GM12878 (cell line): ENCODE measurements around the gene GAD2. TPM values are rescaled to one million over a fixed set of nuclear protein-coding genes. Genes with fewer than 3 reads are reported as not detected.

Source experiments
- ATAC-seq: fragments of 200-7000 bp; cut with Tn5 transposase; 3 replicates; pipeline ENCODE4 v1.9.1; 2020; ENCODE audit warnings: mild to moderate bottlenecking, moderate library complexity
- BruUV-seq: library from RNA; stranded (reverse); fragments of 400-500 nt; replicated peaks from 2 replicates; lab custom pipeline; 2021; lab: Mats Ljungman, UMichigan
- CTCF ChIA-PET: fragments of 300-600 bp; sonication (Branson Sonifier 250); formaldehyde crosslinking; extraction: SDS; loops from one replicate; lab custom pipeline; 2021; ENCODE audit warnings: inconsistent platforms; lab: Yijun Ruan, JAX
- POLR2A ChIA-PET: fragments of 350-600 bp; formaldehyde crosslinking; extraction: SDS; loops from one replicate; lab custom pipeline; 2021; ENCODE audit warnings: inconsistent platforms; lab: Charles Lee
- RAD21 ChIA-PET: fragments of 300-600 bp; sonication (Branson Sonifier 250); formaldehyde crosslinking; loops from one replicate; lab custom pipeline; 2023; ENCODE audit warnings: antibody characterized with exemption; ENCODE audit not compliant: unreplicated experiment; lab: Charles Lee
- SMC1A ChIA-PET: fragments of 300-600 bp; sonication (Branson Sonifier 250); formaldehyde crosslinking; loops from one replicate; lab custom pipeline; 2023; ENCODE audit not compliant: unreplicated experiment, uncharacterized antibody; lab: Charles Lee
- DNase-seq: peaks from one replicate; pipeline ENCODE4 v3.0.0-alpha.2; 2011; ENCODE audit warnings: low read depth, low spot score
- FAIRE-seq: peaks from 3 replicates; lab custom pipeline; 2011; peaks lifted over from hg19 to GRCh38; lab: Jason Lieb, UNC
- H2AFZ ChIP-seq: 2 replicates; pipeline ENCODE4 v1.6.0; 2011; ENCODE audit warnings: low read depth, low read length, control low read depth; ENCODE audit not compliant: control insufficient read depth
- H3K27ac ChIP-seq: 2 replicates; pipeline ENCODE4 v1.5.1; 2011; ENCODE audit warnings: control low read depth; ENCODE audit not compliant: control insufficient read depth, insufficient read depth
- H3K27me3 ChIP-seq, 2 experiments: replicated peaks in 1 of 2; 2 replicates each; pipeline versions ENCODE4 v1.6.0 to v1.6.1; 2011; ENCODE audit warnings: low read length in 1 of 2; ENCODE audit not compliant: control insufficient read depth in 2 of 2, insufficient read depth in 2 of 2
- H3K36me3 ChIP-seq, 2 experiments: 2 replicates each; pipeline ENCODE4 v1.5.1; 2011; ENCODE audit warnings: low read length in 1 of 2; ENCODE audit not compliant: control insufficient read depth in 2 of 2, insufficient read depth in 2 of 2
- H3K4me1 ChIP-seq: 2 replicates; pipeline ENCODE4 v1.6.1; 2011; ENCODE audit warnings: mild to moderate bottlenecking, low read length, moderate library complexity, mixed read lengths; ENCODE audit not compliant: control insufficient read depth, insufficient read depth
- H3K4me2 ChIP-seq: 2 replicates; pipeline ENCODE4 v1.6.0; 2011; ENCODE audit warnings: control low read depth; ENCODE audit not compliant: control insufficient read depth, insufficient read depth
- H3K4me3 ChIP-seq: fragments of 200-600 bp; sonication (generic); 2 replicates; pipeline ENCODE4 v1.5.1; 2016
- H3K79me2 ChIP-seq: 2 replicates; pipeline ENCODE4 v1.6.0; 2011; ENCODE audit warnings: low read length; ENCODE audit not compliant: control insufficient read depth, insufficient read depth
- H3K9ac ChIP-seq: 2 replicates; pipeline ENCODE4 v1.8.0; 2011; ENCODE audit warnings: low read length, control low read depth, mixed read lengths; ENCODE audit not compliant: control insufficient read depth, insufficient read depth
- H3K9me3 ChIP-seq: replicated peaks from 3 replicates; pipeline ENCODE4 v1.5.1; 2011; ENCODE audit warnings: mild to moderate bottlenecking, low read length; ENCODE audit not compliant: control insufficient read depth, insufficient read depth
- H4K20me1 ChIP-seq: 2 replicates; pipeline ENCODE4 v1.6.0; 2011; ENCODE audit not compliant: control insufficient read depth, insufficient read depth
- BACH1 ChIP-seq: fragments of 450-650 bp; IDR thresholded peaks from 2 replicates; pipeline ENCODE4 v1.6.1; 2017; ENCODE audit warnings: mild to moderate bottlenecking, borderline replicate concordance
- CREM ChIP-seq: IDR thresholded peaks from 2 replicates; pipeline ENCODE4 v1.6.1; 2014; ENCODE audit warnings: antibody characterized with exemption, low read depth
- NR2C1 ChIP-seq: fragments of 450-650 bp; IDR thresholded peaks from 2 replicates; pipeline ENCODE4 v1.6.1; 2017; ENCODE audit warnings: antibody characterized with exemption, mild to moderate bottlenecking, moderate library complexity
- SIX5 ChIP-seq: IDR thresholded peaks from 2 replicates; pipeline ENCODE4 v1.6.1; 2011; ENCODE audit warnings: mild to moderate bottlenecking, low read depth, low read length, moderate library complexity; ENCODE audit not compliant: severe bottlenecking
- SP1 ChIP-seq: IDR thresholded peaks from one replicate; pipeline ENCODE4 v1.6.1; 2011; ENCODE audit warnings: low read depth, low read length
- SREBF2 ChIP-seq: IDR thresholded peaks from 2 replicates; pipeline ENCODE4 v1.6.1; 2012; ENCODE audit warnings: mild to moderate bottlenecking, low read length
- STAT1 ChIP-seq: fragments of 450-650 bp; conservative IDR thresholded peaks from 2 replicates; pipeline ENCODE4 v1.6.1; 2014; ENCODE audit warnings: antibody characterized with exemption, mild to moderate bottlenecking
- SUZ12 ChIP-seq: fragments of 200-600 bp; sonication (generic); IDR thresholded peaks from one replicate; pipeline ENCODE4 v1.6.1; 2018; ENCODE audit warnings: antibody characterized with exemption, mild to moderate bottlenecking; ENCODE audit not compliant: unreplicated experiment
- TCF3 ChIP-seq: IDR thresholded peaks from 2 replicates; pipeline ENCODE4 v1.6.1; 2012; ENCODE audit warnings: low read depth, mild to moderate bottlenecking, low read length, borderline replicate concordance; ENCODE audit not compliant: insufficient read depth
- TCF7 ChIP-seq: IDR thresholded peaks from 2 replicates; pipeline ENCODE4 v1.6.1; 2014; ENCODE audit warnings: antibody characterized with exemption, borderline replicate concordance
- ZNF622 ChIP-seq: fragments of 450-650 bp; IDR thresholded peaks from 2 replicates; pipeline ENCODE4 v1.6.1; 2017; ENCODE audit warnings: mild to moderate bottlenecking, inconsistent platforms
- WGBS: methylation state at CpG from one replicate; pipeline ENCODE4 v1.1.6; 2016; ENCODE audit warnings: low lambda C conversion rate; ENCODE audit not compliant: insufficient replicate concordance, insufficient coverage; ENCODE audit errors: missing lambda C conversion rate; 5-methylcytosine and 5-hydroxymethylcytosine counted together
- in situ Hi-C: fragments of 300-500 bp; cut with MboI; formaldehyde crosslinking; loops from 9 replicates; pipeline ENCODE4 v1.14.3; 2018; ENCODE audit warnings: mixed read lengths
- intact Hi-C: fragments of 100-400 bp; cut with micrococcal nuclease; formaldehyde crosslinking; loops from one replicate; pipeline ENCODE4 v1.14.2; 2022; ENCODE audit not compliant: unreplicated experiment
- polyA plus RNA-seq, 11 experiments: library from polyadenylated mRNA; depleted of rRNA in 4 of 11; unstranded in 6 of 11; stranded (reverse) in 5 of 11; fragments of >200 nt; fragmentation: Nextera tagmentation in 4 of 11; fragmentation: Illumina TruSeq in 1 of 11; extraction: Ambion mirVana in 4 of 11; extraction: Trizol in 1 of 11; gene quantifications; 1 replicate in 1 of 11; 2 replicates in 10 of 11; pipeline versions ENCODE4 v1.2.1 to v1.2.3, GENCODE V29; 2011 to 2016; ENCODE audit warnings: inconsistent platforms in 2 of 11, missing spikeins in 2 of 11, low read depth in 1 of 11
- total RNA-seq, 4 experiments: library from RNA; depleted of rRNA in 3 of 4; stranded (reverse); fragments of >200 nt in 3 of 4; fragmentation: Illumina TruSeq in 1 of 4; extraction: Trizol in 1 of 4; gene quantifications; 2 replicates each; pipeline versions ENCODE4 v1.2.1 to v1.2.3, GENCODE V29; 2013 to 2021
- TF ChIP-seq, protein P1 (sequence below): fragments of 450-650 bp; IDR thresholded peaks from 2 replicates; pipeline ENCODE4 v1.6.1; 2017; ENCODE audit warnings: low read depth, mild to moderate bottlenecking, moderate library complexity
- TF ChIP-seq, protein P2 (sequence below): fragments of 450-650 bp; IDR thresholded peaks from 2 replicates; pipeline ENCODE4 v1.6.1; 2016; ENCODE audit warnings: mild to moderate bottlenecking

The GAD2 gene
- total and polyA plus RNA-seq, 10 of the 15 experiments (the other 5 are each of a cell fraction or from before 2014, with no cell fraction given): not detected

DNA sequence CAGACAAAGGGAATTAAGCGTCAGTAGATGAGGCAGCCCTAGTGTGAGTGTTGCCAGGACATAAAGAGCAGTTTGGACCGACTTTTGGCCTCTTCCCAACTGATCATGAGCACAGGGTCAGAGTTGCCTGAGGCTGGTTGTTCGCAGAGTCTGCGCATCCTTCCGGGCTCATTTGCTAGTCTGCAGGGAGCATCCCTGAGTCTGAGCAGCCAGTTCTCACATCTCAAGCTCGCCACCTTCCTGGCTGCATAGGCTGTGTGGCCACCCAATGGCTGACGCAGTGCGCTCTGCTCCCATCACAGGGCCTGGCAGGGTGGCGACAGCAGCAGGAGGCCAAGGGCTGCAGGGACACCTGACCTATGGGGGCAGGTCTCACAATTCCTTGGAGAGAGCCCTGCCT is 5.0 kb downstream of the GAD2 start (continued):
- TF ChIP-seq CREM: no peak
- TF ChIP-seq, protein P1, sequence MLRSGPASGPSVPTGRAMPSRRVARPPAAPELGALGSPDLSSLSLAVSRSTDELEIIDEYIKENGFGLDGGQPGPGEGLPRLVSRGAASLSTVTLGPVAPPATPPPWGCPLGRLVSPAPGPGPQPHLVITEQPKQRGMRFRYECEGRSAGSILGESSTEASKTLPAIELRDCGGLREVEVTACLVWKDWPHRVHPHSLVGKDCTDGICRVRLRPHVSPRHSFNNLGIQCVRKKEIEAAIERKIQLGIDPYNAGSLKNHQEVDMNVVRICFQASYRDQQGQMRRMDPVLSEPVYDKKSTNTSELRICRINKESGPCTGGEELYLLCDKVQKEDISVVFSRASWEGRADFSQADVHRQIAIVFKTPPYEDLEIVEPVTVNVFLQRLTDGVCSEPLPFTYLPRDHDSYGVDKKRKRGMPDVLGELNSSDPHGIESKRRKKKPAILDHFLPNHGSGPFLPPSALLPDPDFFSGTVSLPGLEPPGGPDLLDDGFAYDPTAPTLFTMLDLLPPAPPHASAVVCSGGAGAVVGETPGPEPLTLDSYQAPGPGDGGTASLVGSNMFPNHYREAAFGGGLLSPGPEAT: no peak
- TF ChIP-seq SIX5: no peak
- TF ChIP-seq, protein P2, sequence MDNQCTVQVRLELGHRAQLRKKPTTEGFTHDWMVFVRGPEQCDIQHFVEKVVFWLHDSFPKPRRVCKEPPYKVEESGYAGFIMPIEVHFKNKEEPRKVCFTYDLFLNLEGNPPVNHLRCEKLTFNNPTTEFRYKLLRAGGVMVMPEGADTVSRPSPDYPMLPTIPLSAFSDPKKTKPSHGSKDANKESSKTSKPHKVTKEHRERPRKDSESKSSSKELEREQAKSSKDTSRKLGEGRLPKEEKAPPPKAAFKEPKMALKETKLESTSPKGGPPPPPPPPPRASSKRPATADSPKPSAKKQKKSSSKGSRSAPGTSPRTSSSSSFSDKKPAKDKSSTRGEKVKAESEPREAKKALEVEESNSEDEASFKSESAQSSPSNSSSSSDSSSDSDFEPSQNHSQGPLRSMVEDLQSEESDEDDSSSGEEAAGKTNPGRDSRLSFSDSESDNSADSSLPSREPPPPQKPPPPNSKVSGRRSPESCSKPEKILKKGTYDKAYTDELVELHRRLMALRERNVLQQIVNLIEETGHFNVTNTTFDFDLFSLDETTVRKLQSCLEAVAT: no peak
- TF ChIP-seq SP1: no peak
- no peak for TF ChIP-seq NR2C1
- no peak for TF ChIP-seq ZNF622
- TF ChIP-seq STAT1: no peak

DNA sequence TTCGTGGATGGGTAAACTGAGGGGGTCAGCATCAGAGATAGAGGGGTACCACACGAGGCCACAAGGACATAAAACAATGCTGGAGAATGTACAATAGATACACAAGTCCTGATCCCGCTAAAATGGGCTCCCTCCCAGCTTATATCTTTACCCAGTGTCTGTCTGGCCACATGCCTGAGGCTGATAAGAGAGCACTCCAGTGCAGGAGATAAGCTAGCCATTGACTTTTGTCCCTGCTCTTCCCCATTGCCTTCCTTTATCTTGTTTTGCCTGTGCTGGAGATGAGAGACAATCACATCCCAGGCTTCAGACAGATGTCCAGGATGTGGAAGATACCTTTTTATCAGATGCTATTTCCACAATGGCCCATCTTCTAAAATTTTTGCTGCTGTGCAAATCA is 6.0 kb downstream of the GAD2 start:
- Histone ChIP-seq H3K79me2 (no peaks in the 10 kb centered on the region), H2AFZ (no peak overlapping the region), H4K20me1 (no peaks in the 10 kb centered on the region), H3K27ac (no peak overlapping the region), H3K9me3 (no peaks in the 10 kb centered on the region), H3K36me3 (no peaks in the 10 kb centered on the region), H3K27me3 (peaks cover 3 to 17% of the 10 kb centered on the region in 2 experiments), H3K4me1 (no peaks in the 10 kb centered on the region), H3K9ac (no peak overlapping the region), H3K4me3 (no peak overlapping the region), H3K4me2 (no peak overlapping the region)
- ATAC-seq: no peak
- no peak for FAIRE-seq
- BruUV-seq: no TSS peak
- no peak for TF ChIP-seq SUZ12
- TF ChIP-seq, protein P2: no peak
- no peak for TF ChIP-seq SREBF2
- TF ChIP-seq TCF3: no peak
- TF ChIP-seq TCF7: no peak
- TF ChIP-seq BACH1: no peak
- intact Hi-C loops (no loop called here), in situ Hi-C loops (no loop called here)
- ChIA-PET SMC1A (no interaction called here), RAD21 (no interaction called here), CTCF (interaction anchor here (0.9 kb wide), 1 partner anchor 11 kb away, joined by 3 read pairs; no protein-coding TSS in a partner anchor), POLR2A (no interaction called here)
- no peak for DNase-seq
- WGBS: 0% methylated on average over 3 of the region's 3 CpGs
